Measurements from ENCODE around the gene LCN6. TPM values are rescaled to one million over a fixed set of nuclear protein-coding genes. Genes with fewer than 3 reads are reported as not detected.

LCN6 gene
- total RNA-seq, 2 donors from 2014 or later: 0.56 to 1.2 TPM

- no peaks in the 10 kb centered on the region for H3K27me3 ChIP-seq
- H3K4me1 ChIP-seq: no peaks in the 10 kb centered on the region
- H3K9ac ChIP-seq (ENCODE audit: low read depth in 2 of 2, low read length in 2 of 2): no peak overlapping the region
- intact Hi-C loops (cut with DNase I): no loop called here
- no peak overlapping the region for H3K27ac ChIP-seq
- H3K9me3 ChIP-seq: no peaks in the 10 kb centered on the region
- TF ChIP-seq, protein P1, sequence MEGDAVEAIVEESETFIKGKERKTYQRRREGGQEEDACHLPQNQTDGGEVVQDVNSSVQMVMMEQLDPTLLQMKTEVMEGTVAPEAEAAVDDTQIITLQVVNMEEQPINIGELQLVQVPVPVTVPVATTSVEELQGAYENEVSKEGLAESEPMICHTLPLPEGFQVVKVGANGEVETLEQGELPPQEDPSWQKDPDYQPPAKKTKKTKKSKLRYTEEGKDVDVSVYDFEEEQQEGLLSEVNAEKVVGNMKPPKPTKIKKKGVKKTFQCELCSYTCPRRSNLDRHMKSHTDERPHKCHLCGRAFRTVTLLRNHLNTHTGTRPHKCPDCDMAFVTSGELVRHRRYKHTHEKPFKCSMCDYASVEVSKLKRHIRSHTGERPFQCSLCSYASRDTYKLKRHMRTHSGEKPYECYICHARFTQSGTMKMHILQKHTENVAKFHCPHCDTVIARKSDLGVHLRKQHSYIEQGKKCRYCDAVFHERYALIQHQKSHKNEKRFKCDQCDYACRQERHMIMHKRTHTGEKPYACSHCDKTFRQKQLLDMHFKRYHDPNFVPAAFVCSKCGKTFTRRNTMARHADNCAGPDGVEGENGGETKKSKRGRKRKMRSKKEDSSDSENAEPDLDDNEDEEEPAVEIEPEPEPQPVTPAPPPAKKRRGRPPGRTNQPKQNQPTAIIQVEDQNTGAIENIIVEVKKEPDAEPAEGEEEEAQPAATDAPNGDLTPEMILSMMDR (IDR thresholded peaks at IDR 0.05): no peak
- no peak for DNase-seq
- H3K36me3 ChIP-seq: no peaks in the 10 kb centered on the region
- H3K4me3 ChIP-seq: no peak overlapping the region
Measured at GRCh38 chr9:136759436-136760325, 11.4 kb upstream of the LCN6 start.

DNA sequence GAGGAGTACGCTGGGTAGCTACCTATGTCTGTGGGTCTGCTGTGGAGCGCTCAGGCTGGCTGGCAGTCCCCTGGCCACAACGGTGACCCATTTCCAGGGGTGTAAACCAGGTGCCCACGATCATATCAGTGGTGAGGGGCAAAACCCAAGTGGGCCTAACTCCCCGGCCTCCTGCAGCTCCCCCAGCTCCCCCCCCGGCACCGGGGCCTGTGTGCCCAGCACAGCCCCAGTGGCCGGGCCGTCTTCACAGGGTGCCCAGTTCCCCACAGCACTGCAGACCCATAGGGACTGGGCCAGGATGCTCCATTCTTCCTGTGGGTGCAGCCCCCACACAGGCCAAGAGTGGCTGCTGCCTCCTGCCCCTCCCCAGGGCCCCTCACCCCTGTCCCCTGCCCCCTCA is 10.7 kb upstream of the LCN6 start:
- Histone ChIP-seq H3K27ac (no peak overlapping the region), H3K27me3 (no peaks in the 10 kb centered on the region), H3K4me1 (no peaks in the 10 kb centered on the region), H3K9me3 (no peaks in the 10 kb centered on the region), H3K4me3 (no peak overlapping the region), H3K9ac (ENCODE audit: low read depth in 2 of 2, low read length in 2 of 2) (no peak overlapping the region), H3K36me3 (no peaks in the 10 kb centered on the region)
- TF ChIP-seq, protein P1 (IDR thresholded peaks at IDR 0.05): no peak
- intact Hi-C loops (cut with DNase I): no loop called here
- DNase-seq: no peak

DNA sequence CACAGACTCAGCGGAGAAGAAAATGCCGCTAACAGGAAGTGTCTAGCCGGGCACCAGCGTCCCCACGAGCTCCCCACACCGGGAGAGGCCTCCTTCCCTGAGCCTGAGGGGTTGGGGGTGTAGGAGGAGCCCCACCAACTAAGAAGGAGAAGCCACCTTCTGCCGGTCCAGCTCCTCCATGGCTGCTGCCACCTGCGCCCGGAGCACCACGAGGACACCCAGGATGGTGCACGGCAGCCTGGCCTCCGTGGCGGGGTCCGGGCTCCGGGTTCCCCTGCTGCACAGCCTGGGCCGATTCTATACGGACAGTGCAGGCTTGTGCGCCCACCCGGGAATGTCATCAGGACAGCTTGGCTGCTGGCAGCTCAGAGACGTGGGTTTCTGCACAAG is 9.4 kb upstream of the LCN6 start:
- TF ChIP-seq, protein P1 (IDR thresholded peaks at IDR 0.05): no peak
- intact Hi-C loops (cut with DNase I): no loop called here
- H3K4me3 ChIP-seq: no peak overlapping the region
- DNase-seq: no peak
- H3K27me3 ChIP-seq: no peaks in the 10 kb centered on the region
- no peak overlapping the region for H3K27ac ChIP-seq
- H3K4me1 ChIP-seq: no peaks in the 10 kb centered on the region
- H3K36me3 ChIP-seq: no peaks in the 10 kb centered on the region
- no peak overlapping the region for H3K9ac ChIP-seq (ENCODE audit: low read depth in 2 of 2, low read length in 2 of 2)
- no peaks in the 10 kb centered on the region for H3K9me3 ChIP-seq

DNA sequence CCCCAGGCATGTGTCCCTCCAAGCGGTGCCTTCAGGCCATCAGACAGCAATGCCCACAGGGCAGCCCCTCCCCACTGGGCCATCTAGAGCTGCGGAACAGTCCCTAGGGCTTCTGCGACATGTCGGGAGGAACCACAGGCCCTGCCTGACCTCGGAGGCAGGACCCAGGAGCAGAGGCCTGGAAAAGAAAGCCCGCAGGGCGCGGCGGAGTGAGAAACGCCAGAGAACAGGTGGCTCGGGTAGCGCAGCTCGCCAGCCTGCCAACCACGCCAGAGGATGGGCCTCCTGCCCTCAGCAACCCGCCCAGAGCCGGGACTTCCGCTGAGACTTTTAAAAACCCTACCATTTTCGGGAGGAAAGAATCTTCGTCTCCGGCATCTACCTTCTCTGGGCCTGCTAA is 9.0 kb upstream of the LCN6 start:
- TF ChIP-seq, protein P1 (IDR thresholded peaks at IDR 0.05): no peak
- Histone ChIP-seq H3K9ac (ENCODE audit: low read depth in 2 of 2, low read length in 2 of 2) (peak overlapping the region in 1 of 2 donors; percentile 50), H3K27ac (no peak overlapping the region), H3K4me3 (no peak overlapping the region), H3K36me3 (no peaks in the 10 kb centered on the region), H3K4me1 (no peaks in the 10 kb centered on the region), H3K9me3 (no peaks in the 10 kb centered on the region), H3K27me3 (no peaks in the 10 kb centered on the region)
- DNase-seq: no peak
- intact Hi-C loops (cut with DNase I): no loop called here

DNA sequence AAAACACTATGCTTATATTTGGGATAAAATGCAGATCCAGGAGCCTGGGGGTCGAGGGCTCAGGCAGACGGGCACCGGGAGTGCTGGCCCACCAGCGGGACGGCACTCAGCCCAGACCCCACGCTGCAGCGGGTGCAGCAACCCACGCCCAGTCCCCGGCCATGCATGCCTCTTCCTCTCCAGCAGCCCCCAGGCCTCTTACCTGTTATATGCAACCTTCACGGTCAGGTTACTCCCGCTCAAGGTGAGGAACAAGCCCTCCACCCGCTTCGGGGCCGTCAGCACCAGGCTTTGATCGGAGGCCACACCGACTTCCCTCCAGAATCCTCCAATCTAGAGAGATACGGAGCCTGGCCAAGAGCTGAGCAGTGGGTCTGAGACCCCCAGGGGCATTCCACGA is 8.5 kb upstream of the LCN6 start:
- Histone ChIP-seq H3K27ac (no peak overlapping the region), H3K9me3 (no peaks in the 10 kb centered on the region), H3K4me3 (no peak overlapping the region), H3K4me1 (no peaks in the 10 kb centered on the region), H3K9ac (ENCODE audit: low read depth in 2 of 2, low read length in 2 of 2) (peak overlapping the region in 1 of 2 donors; percentile 50), H3K27me3 (no peaks in the 10 kb centered on the region), H3K36me3 (no peaks in the 10 kb centered on the region)
- intact Hi-C loops (cut with DNase I): no loop called here
- DNase-seq: no peak
- TF ChIP-seq, protein P1 (IDR thresholded peaks at IDR 0.05): no peak

Measured in colonic mucosa (tissue), 4 donors.